Fibroblast of lung (primary cell): ENCODE data around the gene CLCN3.

Experiments
- CTCF ChIP-seq, 2 donors: IDR thresholded peaks in 1 of 2; conservative IDR thresholded peaks in 1 of 2; 1 replicate in 1 of 2; 2 replicates in 1 of 2; pipeline ENCODE4 v1.5.1; 2011 to 2012; ENCODE audit warnings: low read length in 2 of 2, control low read depth in 1 of 2, inconsistent platforms in 1 of 2, low read depth in 1 of 2, mild to moderate bottlenecking in 1 of 2
- EZH2 ChIP-seq: IDR thresholded peaks from 2 replicates; pipeline ENCODE4 v1.5.1; 2012; ENCODE audit warnings: low read length, control low read depth, mild to moderate bottlenecking; ENCODE audit errors: missing control alignments

- TF ChIP-seq CTCF (conservative IDR thresholded peaks at IDR 0.05 in 1 of 2, IDR thresholded peaks at IDR 0.05 in 1 of 2; ENCODE audit: low read depth in 1 of 2, low read length in 2 of 2): no peak
- no peak for TF ChIP-seq EZH2
These were observed 96.3 kb downstream of the CLCN3 start for GRCh38 chr4:169716677-169717076.
